ENCODE measurements around the gene CBX8. TPM values are rescaled to one million over a fixed set of nuclear protein-coding genes. Genes with fewer than 3 reads are reported as not detected.

The CBX8 gene
- total RNA-seq, 2 donors from 2014 or later = 0.71 to 7.4 TPM

- peak; percentile 54 for TF ChIP-seq CTCF (IDR thresholded peaks at IDR 0.05)
- Histone ChIP-seq H3K27me3 (replicated peaks; ENCODE audit: insufficient read depth) (peaks cover 33% of the 10 kb centered on the region), H3K27ac (peak overlapping the region in 1 of 2 donors; percentile 27), H3K4me1 (ENCODE audit: control insufficient read depth in 1 of 2, low read depth in 2 of 2) (peaks cover 8 to 17% of the 10 kb centered on the region in 2 donors), H3K9me3 (no peaks in the 10 kb centered on the region), H3K36me3 (no peaks in the 10 kb centered on the region), H3K4me3 (peak overlapping the region; percentile 29)
- ATAC-seq (ENCODE audit: insufficient number of reproducible peaks, low FRiP score, low read depth) = no peak
- no peak for DNase-seq (ENCODE audit: low spot score)
These were observed 6.7 kb downstream of the CBX8 start for GRCh38 chr17:79789943-79790804.

- H3K27me3 ChIP-seq (replicated peaks; ENCODE audit: insufficient read depth) = peaks cover 33% of the 10 kb centered on the region
- no peaks in the 10 kb centered on the region for H3K36me3 ChIP-seq
- H3K9me3 ChIP-seq = no peaks in the 10 kb centered on the region
- H3K4me3 ChIP-seq = no peak overlapping the region
- H3K4me1 ChIP-seq (ENCODE audit: control insufficient read depth in 1 of 2, low read depth in 2 of 2) = peaks cover 8 to 17% of the 10 kb centered on the region in 2 donors
- DNase-seq (ENCODE audit: low spot score) (no peak), ATAC-seq (ENCODE audit: insufficient number of reproducible peaks, low FRiP score, low read depth) (no peak)
- no peak overlapping the region for H3K27ac ChIP-seq
- TF ChIP-seq CTCF (IDR thresholded peaks at IDR 0.05) = no peak
These were observed 7.6 kb downstream of the CBX8 start for GRCh38 chr17:79788989-79789942.

- Histone ChIP-seq H3K4me1 (ENCODE audit: control insufficient read depth in 1 of 2, low read depth in 2 of 2) (peaks cover 8 to 15% of the 10 kb centered on the region in 2 donors), H3K27me3 (replicated peaks; ENCODE audit: insufficient read depth) (peaks cover 32% of the 10 kb centered on the region), H3K27ac (no peak overlapping the region), H3K4me3 (no peak overlapping the region), H3K36me3 (no peaks in the 10 kb centered on the region), H3K9me3 (no peaks in the 10 kb centered on the region)
- no peak for DNase-seq (ENCODE audit: low spot score)
- no peak for TF ChIP-seq CTCF (IDR thresholded peaks at IDR 0.05)
- ATAC-seq (ENCODE audit: insufficient number of reproducible peaks, low FRiP score, low read depth) = no peak
These were observed 8.4 kb downstream of the CBX8 start for GRCh38 chr17:79788455-79788854.

- H3K4me3 ChIP-seq = no peak overlapping the region
These were observed 9.8 kb downstream of the CBX8 start for GRCh38 chr17:79786930-79787643.

More at GRCh38 chr17:79786930-79787643, 9.8 kb downstream of the CBX8 start:
- H3K4me1 ChIP-seq (ENCODE audit: control insufficient read depth in 1 of 2, low read depth in 2 of 2) = peaks cover 3 to 7% of the 10 kb centered on the region in 2 donors
- DNase-seq (ENCODE audit: low spot score) = no peak
- peaks cover 23% of the 10 kb centered on the region for H3K27me3 ChIP-seq (replicated peaks; ENCODE audit: insufficient read depth)
- no peaks in the 10 kb centered on the region for H3K36me3 ChIP-seq
- no peak overlapping the region for H3K27ac ChIP-seq
- TF ChIP-seq CTCF (IDR thresholded peaks at IDR 0.05) = no peak
- no peaks in the 10 kb centered on the region for H3K9me3 ChIP-seq
- no peak for ATAC-seq (ENCODE audit: insufficient number of reproducible peaks, low FRiP score, low read depth)

Measured in thoracic aorta (tissue), 2 donors.